Measurements from ENCODE around the gene SLC16A1.

DNA sequence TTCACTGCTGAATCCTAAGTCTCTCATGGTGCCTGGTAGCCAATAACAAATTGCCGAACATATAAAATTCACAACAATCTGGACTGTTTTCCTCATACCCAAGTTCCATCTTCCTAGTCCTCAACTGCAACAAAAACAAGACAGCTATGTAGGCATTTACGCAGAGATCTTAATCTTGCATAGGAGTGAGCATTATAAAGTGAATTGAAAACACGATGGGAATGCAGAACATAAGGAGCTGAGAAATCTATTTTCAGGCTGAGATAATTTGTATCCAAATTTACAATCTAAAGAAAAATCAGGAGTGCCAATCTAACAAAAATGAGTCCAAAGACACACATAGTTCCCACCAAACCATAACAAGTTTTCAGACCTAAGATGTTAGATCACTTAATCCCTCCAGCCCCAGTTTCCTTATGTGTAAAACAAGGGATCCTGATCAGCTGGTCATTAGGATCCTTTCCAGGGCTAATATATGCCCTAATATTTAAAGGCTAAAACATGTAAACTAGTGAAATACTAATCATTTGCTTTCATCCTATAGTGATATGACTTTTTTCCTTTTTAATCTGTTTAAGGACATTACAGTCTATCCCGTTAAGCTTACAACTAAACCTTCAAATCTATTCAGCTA, 1.9 kb downstream of the SLC16A1 start:
- no peak for TF ChIP-seq POLR2A (IDR thresholded peaks at IDR 0.05)
- TF ChIP-seq CTCF (IDR thresholded peaks at IDR 0.05), result no peak

Measured in right lobe of liver (tissue), 4 donors.